HG03280 (cell line): Measurements from ENCODE around the gene SPOCK1.
"Not testable (repeated sequence)": the region's sequence is repeated elsewhere in the genome, so short reads cannot be mapped to it uniquely, and the experiment has no call there.

ENCODE experiments used
- ATAC-seq: cut with Tn5 transposase; IDR thresholded peaks from one replicate; pipeline ENCODE4 v1.9.1; 2021; ENCODE audit warnings: mild to moderate bottlenecking, moderate library complexity; ENCODE audit not compliant: unreplicated experiment

Gene SPOCK1

GRCh38 chr5:137269946-137270345 lies 229.2 kb downstream of the SPOCK1 start:
- ATAC-seq = no peak

- no peak for ATAC-seq
Measured at GRCh38 chr5:137269274-137269673, 229.9 kb downstream of the SPOCK1 start.

GRCh38 chr5:137268646-137269045 lies 230.5 kb downstream of the SPOCK1 start:
- no peak for ATAC-seq

- no peak for ATAC-seq
Measured at GRCh38 chr5:137266186-137266585, 232.9 kb downstream of the SPOCK1 start.

- no peak for ATAC-seq
Measured at GRCh38 chr5:137265457-137265856, 233.7 kb downstream of the SPOCK1 start.

GRCh38 chr5:137264573-137264972 lies 234.6 kb downstream of the SPOCK1 start:
- no peak for ATAC-seq

GRCh38 chr5:137264041-137264440 lies 235.1 kb downstream of the SPOCK1 start:
- ATAC-seq = no peak

- no peak for ATAC-seq
Measured at GRCh38 chr5:137263371-137264005, 235.6 kb downstream of the SPOCK1 start.

- no peak for ATAC-seq
Measured at GRCh38 chr5:137262818-137263217, 236.3 kb downstream of the SPOCK1 start.

- ATAC-seq = no peak
Measured at GRCh38 chr5:137260820-137261695, 238.1 kb downstream of the SPOCK1 start.

GRCh38 chr5:137259115-137259514 lies 240.0 kb downstream of the SPOCK1 start:
- not testable (repeated sequence) for ATAC-seq

- ATAC-seq = no peak
Measured at GRCh38 chr5:137254119-137255090, 244.7 kb downstream of the SPOCK1 start.

GRCh38 chr5:137252512-137252911 lies 246.6 kb downstream of the SPOCK1 start:
- no peak for ATAC-seq

- no peak for ATAC-seq
Measured at GRCh38 chr5:137250421-137250820, 248.7 kb downstream of the SPOCK1 start.

GRCh38 chr5:137248527-137248926 lies 250.6 kb downstream of the SPOCK1 start:
- no peak for ATAC-seq

GRCh38 chr5:137245438-137245837 lies 253.7 kb downstream of the SPOCK1 start:
- ATAC-seq = no peak

GRCh38 chr5:137240285-137240684 lies 258.8 kb downstream of the SPOCK1 start:
- no peak for ATAC-seq

GRCh38 chr5:137236849-137237507 lies 262.1 kb downstream of the SPOCK1 start:
- ATAC-seq = no peak

- ATAC-seq = no peak
Measured at GRCh38 chr5:137236252-137236651, 262.9 kb downstream of the SPOCK1 start.
